HG03139 (cell line): ENCODE data around the gene NLRP13.
"Not testable (repeated sequence)": the region's sequence is repeated elsewhere in the genome, so short reads cannot be mapped to it uniquely, and the experiment has no call there.

Experiments
- ATAC-seq: cut with Tn5 transposase; IDR thresholded peaks from one replicate; pipeline ENCODE4 v1.9.1; 2021; ENCODE audit not compliant: unreplicated experiment

NLRP13 gene, protein sequence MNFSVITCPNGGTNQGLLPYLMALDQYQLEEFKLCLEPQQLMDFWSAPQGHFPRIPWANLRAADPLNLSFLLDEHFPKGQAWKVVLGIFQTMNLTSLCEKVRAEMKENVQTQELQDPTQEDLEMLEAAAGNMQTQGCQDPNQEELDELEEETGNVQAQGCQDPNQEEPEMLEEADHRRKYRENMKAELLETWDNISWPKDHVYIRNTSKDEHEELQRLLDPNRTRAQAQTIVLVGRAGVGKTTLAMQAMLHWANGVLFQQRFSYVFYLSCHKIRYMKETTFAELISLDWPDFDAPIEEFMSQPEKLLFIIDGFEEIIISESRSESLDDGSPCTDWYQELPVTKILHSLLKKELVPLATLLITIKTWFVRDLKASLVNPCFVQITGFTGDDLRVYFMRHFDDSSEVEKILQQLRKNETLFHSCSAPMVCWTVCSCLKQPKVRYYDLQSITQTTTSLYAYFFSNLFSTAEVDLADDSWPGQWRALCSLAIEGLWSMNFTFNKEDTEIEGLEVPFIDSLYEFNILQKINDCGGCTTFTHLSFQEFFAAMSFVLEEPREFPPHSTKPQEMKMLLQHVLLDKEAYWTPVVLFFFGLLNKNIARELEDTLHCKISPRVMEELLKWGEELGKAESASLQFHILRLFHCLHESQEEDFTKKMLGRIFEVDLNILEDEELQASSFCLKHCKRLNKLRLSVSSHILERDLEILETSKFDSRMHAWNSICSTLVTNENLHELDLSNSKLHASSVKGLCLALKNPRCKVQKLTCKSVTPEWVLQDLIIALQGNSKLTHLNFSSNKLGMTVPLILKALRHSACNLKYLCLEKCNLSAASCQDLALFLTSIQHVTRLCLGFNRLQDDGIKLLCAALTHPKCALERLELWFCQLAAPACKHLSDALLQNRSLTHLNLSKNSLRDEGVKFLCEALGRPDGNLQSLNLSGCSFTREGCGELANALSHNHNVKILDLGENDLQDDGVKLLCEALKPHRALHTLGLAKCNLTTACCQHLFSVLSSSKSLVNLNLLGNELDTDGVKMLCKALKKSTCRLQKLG

GRCh38 chr19:55931936-55932386 is at the start of gene NLRP13:
Gene NLRP13, minus strand, starts transcription at chr19:55932336. Its CDS starts 25 bp downstream, at chr19:55932311.
- no peak for ATAC-seq

DNA sequence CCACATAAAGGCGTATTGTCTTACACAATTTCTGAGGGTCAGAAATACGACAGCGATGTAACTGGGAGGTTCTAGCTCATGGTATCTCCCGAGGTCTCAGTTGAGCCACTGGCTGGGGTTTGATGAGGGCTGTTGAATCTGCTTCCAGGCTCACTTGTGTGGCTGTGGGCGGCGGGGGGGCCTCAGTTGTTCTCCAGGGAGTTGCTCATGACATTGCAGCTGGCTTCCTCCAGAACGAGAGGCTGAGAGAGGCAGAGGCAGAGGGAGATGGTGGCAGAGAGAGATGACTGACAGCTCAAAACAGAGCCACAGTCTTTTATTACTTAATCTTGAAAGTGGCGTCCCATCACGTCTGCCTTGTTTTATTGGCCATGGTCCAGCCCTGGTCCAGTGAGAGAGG is 48.3 kb upstream of the NLRP13 start:
- no peak for ATAC-seq

DNA sequence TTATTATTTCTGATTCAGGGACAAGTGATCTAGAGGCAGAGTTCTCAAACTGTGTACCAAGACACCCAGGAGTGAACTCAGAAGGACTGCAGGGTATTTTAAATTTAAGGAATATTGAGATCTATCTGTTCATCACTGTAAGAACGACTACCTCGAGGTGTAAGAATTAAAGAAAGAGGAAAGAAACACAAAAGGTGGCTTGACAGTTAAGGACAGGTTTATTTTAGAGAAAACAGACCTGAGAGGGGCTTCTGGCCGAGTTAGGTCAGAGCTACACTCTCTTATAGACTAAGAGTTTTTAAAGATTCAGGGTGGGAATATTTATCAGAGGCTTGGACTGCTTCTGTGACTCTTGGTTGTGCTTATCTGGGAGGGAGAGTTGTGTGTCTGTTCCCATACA is 41.8 kb upstream of the NLRP13 start:
- no peak for ATAC-seq

DNA sequence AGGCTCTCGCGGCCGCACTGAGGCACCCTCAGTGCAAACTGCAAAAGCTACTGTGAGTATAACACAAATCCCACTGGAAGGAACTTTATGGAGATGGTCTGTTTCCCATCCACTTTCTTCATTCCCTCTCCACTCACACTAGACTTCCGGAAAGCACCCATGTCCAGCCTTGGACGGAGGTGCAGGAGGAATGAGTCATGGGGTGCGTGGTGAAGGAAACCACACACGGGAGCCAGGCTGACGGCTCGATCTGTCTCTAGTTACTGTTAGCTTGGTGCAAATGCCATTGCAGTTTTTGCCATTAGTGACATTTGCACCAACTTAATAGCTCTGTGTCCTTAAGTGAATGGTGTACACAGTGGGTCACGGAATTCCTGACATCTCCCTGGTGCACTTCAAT is 30.1 kb upstream of the NLRP13 start:
- ATAC-seq = no peak

DNA sequence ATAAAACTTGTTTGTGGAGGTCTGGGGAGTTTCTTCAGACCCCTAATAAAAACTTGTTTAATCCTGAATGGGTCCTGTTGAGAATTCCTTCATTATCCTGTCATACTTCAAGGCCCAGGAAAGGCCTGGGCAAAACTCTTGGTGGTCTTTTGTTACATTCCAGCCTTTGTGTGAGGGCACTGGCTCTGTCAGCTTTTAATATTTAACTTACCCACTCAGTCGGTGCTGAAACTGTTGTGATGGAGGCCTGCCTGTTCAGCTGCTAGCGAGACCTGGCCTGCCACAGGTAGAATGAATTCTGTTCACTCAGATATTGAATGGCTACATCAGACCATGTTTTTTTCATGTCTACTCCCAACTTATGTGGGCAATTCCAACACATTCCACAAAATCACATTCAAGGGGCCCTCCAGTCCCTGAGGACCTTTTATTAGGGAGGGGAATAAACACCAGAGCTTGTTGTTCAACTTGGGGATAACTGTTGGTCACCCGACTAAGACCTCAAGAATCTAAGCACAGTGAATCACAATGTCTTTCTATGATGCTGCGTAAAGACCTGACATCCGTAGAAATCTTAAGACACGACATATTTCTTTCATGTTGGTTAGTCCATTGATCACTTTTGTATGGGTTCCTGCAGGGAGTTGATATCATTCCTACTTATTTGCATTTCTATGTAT is 28.0 kb upstream of the NLRP13 start:
- no peak for ATAC-seq

DNA sequence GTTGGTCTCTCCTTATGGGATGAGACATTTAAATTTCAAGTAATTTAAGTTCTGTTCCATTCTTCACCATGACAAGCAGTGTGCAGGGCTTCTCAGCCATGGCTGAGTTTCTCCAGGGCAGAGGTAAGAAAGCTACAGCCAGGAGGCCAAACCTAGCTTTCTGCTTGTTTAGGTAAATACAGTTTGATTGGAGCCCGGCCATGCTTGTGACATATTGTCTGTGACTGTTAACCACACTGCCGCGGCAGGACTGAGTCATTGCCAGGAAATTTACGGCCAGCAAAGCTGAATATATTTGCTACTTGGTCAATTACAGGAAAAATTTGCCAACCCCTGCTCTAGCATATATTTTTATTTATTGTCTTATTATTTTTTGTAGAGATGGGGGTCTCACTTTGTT is 26.2 kb upstream of the NLRP13 start:
- ATAC-seq = no peak

DNA sequence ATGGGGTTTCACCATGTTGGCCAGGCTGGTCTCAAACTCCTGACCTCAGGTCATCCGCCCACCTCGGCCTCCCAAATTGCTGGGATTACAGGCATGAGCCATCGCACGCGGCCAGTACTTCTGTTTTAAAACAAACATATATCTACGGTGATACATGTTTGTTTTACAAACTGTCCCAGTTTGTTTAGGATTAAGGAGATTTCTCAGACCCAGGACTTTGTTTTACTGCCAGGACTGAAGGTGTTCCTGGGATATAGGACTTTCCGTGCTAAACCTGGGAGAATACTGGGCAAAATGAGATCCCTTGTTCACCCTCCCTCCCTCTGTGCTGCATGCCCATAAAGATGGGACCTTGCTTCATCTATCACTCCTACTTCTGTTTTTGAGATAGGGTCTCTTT is 24.3 kb upstream of the NLRP13 start:
- no peak for ATAC-seq

- not testable (repeated sequence) for ATAC-seq
These were observed 18.4 kb upstream of the NLRP13 start for GRCh38 chr19:55950566-55950965.

DNA sequence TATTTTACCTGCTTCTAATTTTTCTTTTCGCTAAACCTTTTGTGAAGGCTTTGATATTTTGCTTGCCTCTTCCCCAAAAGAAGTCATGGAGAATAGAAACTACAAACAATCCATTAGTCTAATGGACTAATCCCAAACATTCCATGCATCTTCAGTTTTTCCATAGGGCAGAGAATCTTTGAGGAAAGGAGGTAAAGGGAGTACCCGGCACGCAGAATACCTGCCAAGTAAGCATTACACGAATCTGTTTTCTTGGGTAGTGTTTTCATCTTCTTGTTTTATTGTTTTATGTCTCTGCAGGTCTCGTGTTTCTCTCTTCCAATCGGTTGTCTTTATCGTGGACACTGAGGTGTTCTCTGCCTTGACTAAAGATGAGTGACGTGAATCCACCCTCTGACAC is 15.4 kb upstream of the NLRP13 start, which contains the start of gene NLRP8:
Gene NLRP8 (plus strand): TSS at position 301 of the 400 bp plus-strand sequence.
- no peak for ATAC-seq

DNA sequence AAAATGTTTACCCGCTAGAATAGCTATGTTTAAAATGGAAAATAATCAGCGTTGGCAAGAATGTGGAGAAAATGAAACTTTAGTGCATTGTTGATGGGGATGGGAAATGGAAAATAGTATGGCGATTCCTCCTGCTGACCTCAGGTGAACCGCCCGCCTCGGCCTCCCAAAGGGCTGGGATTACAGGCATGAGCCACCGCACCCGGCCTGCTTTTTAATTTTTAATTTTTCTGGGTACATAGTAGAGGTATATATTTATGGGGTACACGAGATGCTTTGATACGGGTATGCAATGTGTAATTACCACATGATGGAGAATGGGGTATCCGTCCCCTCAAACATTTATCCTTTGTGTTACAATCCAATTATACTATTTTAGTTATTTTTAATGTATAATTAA is 8.2 kb upstream of the NLRP13 start:
- no peak for ATAC-seq

DNA sequence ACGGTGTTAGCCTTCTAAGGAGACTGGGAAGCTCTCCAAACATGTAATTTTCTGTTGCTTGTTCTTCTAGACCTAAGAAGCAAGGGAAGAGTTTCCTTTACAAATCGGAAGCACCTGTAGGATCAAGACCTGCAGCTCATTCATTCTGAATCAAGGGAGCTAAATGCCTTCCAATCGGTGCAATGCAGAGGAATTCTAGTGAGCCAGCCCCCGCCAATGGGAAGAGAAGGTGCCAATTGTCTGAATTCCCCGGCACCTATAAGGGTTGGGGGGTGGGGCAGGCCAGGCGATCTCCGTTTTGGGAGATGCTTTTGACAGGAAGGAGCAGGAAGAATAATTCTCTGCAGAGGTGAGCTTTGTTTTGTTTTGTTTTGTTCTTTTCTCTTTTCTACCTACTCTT is 7.1 kb upstream of the NLRP13 start:
- no peak for ATAC-seq

DNA sequence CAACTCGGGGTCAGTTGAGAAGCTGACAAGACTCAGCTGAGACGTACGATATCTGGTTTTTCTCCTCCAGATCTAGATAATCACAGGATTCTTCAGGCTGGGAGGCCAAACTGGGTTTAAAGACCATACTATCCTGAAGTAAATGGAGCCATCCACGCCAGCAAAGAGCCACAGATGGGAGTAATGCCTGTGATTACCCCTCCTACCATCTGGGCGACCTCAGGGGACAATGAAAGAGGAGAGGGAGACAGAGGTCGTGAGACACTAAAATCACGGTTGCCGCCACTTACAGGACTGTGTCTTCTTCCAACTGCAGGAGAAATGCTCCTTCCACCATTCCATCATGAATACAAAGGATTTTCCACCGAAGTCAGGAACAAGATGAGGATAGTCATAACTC is 3.1 kb upstream of the NLRP13 start:
- no peak for ATAC-seq

- no peak for ATAC-seq
These were observed 1.1 kb downstream of the NLRP13 start for GRCh38 chr19:55930996-55931515.

DNA sequence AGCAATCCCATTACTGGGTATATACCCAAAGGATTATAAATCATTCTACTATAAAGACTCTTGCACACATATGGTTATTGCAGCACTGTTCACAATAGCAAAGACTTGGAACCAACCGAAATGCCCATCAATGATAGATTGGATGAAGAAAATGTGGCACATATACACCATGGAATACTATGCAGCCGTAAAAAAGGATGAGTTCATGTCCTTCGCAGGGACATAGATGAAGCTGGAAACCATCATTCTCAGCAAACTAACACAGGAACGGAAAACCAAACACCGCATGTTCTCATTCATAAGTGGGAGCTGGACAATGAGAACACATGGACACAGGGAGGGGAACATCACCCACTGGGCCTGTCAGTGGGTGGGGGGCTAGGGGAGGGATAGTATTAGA is 2.9 kb downstream of the NLRP13 start:
- ATAC-seq = not testable (repeated sequence)

- ATAC-seq = no peak
These were observed 4.1 kb downstream of the NLRP13 start for GRCh38 chr19:55927991-55928390.

GRCh38 chr19:55923556-55923955 is 8.6 kb downstream of the NLRP13 start:
- ATAC-seq = no peak

DNA sequence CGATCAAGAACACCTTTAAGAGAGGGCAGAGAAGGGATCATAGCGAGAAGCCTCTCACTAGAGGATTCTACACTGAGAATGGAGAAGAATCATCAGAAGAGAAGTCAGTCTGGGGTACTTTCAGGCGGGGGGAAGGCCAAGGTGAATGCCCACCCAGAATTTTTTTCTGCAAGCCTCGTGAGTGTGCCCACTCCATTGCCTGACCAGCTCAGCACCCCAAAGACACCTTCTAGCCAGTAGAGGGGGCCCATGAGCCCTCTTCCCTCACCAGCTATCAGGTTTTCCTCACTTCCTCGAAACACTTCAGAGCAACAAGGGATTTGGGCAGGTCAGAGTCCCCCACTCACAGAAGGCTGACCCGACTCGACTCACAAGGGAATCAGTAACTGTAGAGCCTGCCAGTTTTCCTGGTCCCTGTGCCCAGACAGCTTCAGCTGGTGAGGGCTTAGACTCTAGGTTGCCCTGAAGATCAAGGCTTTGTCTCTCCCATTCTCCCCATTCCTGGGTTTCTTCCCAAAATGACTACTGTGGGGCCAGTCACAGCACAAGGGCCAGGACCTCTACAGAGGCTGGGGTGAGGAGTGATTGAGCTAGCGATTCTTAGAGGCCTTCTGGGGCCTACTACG is 18.4 kb downstream of the NLRP13 start:
- no peak for ATAC-seq

- ATAC-seq = no peak
These were observed 19.2 kb downstream of the NLRP13 start for GRCh38 chr19:55912916-55913315.

DNA sequence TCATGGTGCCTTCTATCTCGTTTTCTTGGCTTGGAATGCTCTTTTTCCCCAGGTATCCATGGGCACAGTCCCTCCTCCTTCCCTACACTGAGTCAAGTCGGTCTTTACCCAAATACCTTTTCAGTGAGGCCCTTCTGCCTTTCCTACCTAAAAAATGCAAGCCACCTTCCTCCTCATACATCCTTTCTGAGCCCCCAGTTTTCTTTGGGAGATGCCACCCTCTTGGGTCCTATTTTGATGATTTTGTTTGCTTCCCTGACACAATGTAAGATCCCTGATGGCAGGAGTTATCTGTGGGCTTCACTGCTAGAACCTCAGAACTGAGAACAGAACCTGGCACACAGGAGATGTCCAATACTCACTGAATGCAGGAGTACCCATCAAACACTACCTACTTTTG is 22.3 kb downstream of the NLRP13 start:
- ATAC-seq = no peak

- ATAC-seq = no peak
These were observed 24.4 kb downstream of the NLRP13 start for GRCh38 chr19:55907746-55908145.
